Natural killer cell (primary cell): ENCODE measurements around the gene NFKB2. TPM values are rescaled to one million over a fixed set of nuclear protein-coding genes. Genes with fewer than 3 reads are reported as not detected.

Source experiments
- ATAC-seq, 3 donors: fragments of 150-1000 bp in 2 of 3; fragments of 200-7000 bp in 1 of 3; cut with Tn5 transposase; 1 replicate in 1 of 3; 2 replicates in 2 of 3; pipeline ENCODE4 v1.10.0; 2021; ENCODE audit warnings: mild to moderate bottlenecking in 2 of 3, moderate library complexity in 2 of 3
- DNase-seq, 2 donors: peaks; one replicate each; pipeline versions ENCODE4 v3.0.0 to v3.0.0-alpha.2; 2013 to 2021; ENCODE audit warnings: mixed read lengths in 1 of 2
- H3K27ac ChIP-seq: one replicate; pipeline ENCODE4 v1.5.1; 2013; ENCODE audit warnings: mild to moderate bottlenecking, low read length
- H3K27me3 ChIP-seq: one replicate; pipeline ENCODE4 v1.6.1; 2013; ENCODE audit warnings: low read length; ENCODE audit not compliant: control insufficient read depth, insufficient read depth
- H3K36me3 ChIP-seq: one replicate; pipeline ENCODE4 v1.6.1; 2013; ENCODE audit warnings: low read length; ENCODE audit not compliant: control insufficient read depth, insufficient read depth
- H3K4me1 ChIP-seq: one replicate; pipeline ENCODE4 v1.6.1; 2013; ENCODE audit warnings: low read length; ENCODE audit not compliant: control insufficient read depth, insufficient read depth
- H3K4me3 ChIP-seq: one replicate; pipeline ENCODE4 v1.5.1; 2013; ENCODE audit warnings: low read length
- H3K9me3 ChIP-seq: one replicate; pipeline ENCODE4 v1.6.1; 2013; ENCODE audit warnings: low read length; ENCODE audit not compliant: control insufficient read depth, insufficient read depth
- H3K27ac Mint-ChIP-seq, 2 donors: one replicate each; pipeline ENCODE4 v1.8.0; 2022; ENCODE audit warnings: mild to moderate bottlenecking in 2 of 2, mixed read lengths in 2 of 2, moderate library complexity in 1 of 2
- H3K27me3 Mint-ChIP-seq, 2 donors: one replicate each; pipeline ENCODE4 v1.8.0; 2022; ENCODE audit warnings: low read depth in 2 of 2, mixed read lengths in 2 of 2
- H3K36me3 Mint-ChIP-seq: one replicate; pipeline ENCODE4 v1.8.0; 2022; ENCODE audit warnings: mixed read lengths
- H3K4me1 Mint-ChIP-seq, 2 donors: one replicate each; pipeline ENCODE4 v1.8.0; 2022; ENCODE audit warnings: mixed read lengths in 2 of 2
- H3K4me3 Mint-ChIP-seq: one replicate; pipeline ENCODE4 v1.8.0; 2022; ENCODE audit warnings: mild to moderate bottlenecking, moderate library complexity, mixed read lengths
- H3K9me3 Mint-ChIP-seq, 2 donors: one replicate each; pipeline ENCODE4 v1.8.0; 2022; ENCODE audit warnings: mixed read lengths in 2 of 2
- WGBS: methylation state at CpG from one replicate; pipeline ENCODE4 v1.1.7; 2013; ENCODE audit warnings: missing lambda C conversion rate; ENCODE audit not compliant: insufficient coverage; 5-methylcytosine and 5-hydroxymethylcytosine counted together
- intact Hi-C: fragments of 100-400 bp; cut with micrococcal nuclease; formaldehyde crosslinking; loops from one replicate; pipeline ENCODE4 v1.14.2; 2022
- total RNA-seq, 4 donors: library from RNA; stranded (reverse); fragments of 120-200 nt in 1 of 4; gene quantifications; one replicate each; pipeline versions ENCODE4 v1.2.3 to v1.2.4, GENCODE V29; 2013 to 2022
- TF ChIP-seq, protein P1 (sequence below): fragments of 200-600 bp; IDR thresholded peaks from one replicate; pipeline ENCODE4 v1.8.0; 2022; ENCODE audit warnings: antibody characterized with exemption

Gene NFKB2
- total RNA-seq, 3 donors from 2014 or later (not counting 1 experiment from before 2014, with no cell fraction given) = 201 to 264 (median 246) TPM

DNA sequence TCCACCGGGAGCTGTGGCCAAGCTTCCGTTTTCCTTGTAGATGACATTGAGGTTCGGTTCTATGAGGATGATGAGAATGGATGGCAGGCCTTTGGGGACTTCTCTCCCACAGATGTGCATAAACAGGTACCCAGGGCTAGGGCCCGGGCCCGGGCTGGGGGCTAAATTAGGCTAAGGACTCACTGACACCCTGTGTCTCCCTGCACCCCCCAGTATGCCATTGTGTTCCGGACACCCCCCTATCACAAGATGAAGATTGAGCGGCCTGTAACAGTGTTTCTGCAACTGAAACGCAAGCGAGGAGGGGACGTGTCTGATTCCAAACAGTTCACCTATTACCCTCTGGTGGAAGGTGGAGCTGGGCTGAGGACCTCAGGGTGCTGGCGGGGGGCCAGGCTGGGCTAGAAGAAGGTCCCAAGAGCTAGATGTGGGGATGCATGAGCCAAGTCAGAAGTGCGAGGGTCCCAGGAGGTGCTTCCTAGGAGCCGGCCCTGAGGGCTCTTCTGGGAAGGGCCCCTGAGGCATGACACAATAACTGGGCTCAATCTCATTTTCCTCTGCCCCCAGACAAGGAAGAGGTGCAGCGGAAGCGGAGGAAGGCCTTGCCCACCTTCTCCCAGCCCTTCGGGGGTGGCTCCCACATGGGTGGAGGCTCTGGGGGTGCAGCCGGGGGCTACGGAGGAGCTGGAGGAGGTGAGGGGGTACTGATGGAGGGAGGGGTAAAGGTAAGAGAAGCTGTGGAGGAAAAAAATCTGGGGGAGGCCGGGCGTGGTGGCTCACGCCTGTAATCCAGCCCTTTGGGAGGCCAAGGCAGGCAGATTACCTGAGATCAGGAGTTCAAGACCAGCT lies 2.9 kb downstream of the NFKB2 start:
- no peaks in the 10 kb centered on the region for H3K36me3 Mint-ChIP-seq
- Histone ChIP-seq H3K4me1 (peaks cover 48% of the 10 kb centered on the region), H3K27me3 (no peaks in the 10 kb centered on the region), H3K27ac (peak overlapping the region; percentile 79), H3K9me3 (no peaks in the 10 kb centered on the region), H3K36me3 (peaks cover 42% of the 10 kb centered on the region), H3K4me3 (no peak overlapping the region)
- H3K27ac Mint-ChIP-seq = peak overlapping the region; percentile 99
- ATAC-seq (no peak), DNase-seq (peak in 1 of 2 donors; percentile 33)
- intact Hi-C loops = loop anchor here (2.0 to 10.0 kb wide), 2 partner anchors 168 to 246 kb away; partner anchors contain the start of gene TRIM8
- peaks cover 29 to 45% of the 10 kb centered on the region in 2 donors for H3K4me1 Mint-ChIP-seq
- H3K27me3 Mint-ChIP-seq = no peaks in the 10 kb centered on the region
- no peaks in the 10 kb centered on the region for H3K9me3 Mint-ChIP-seq
- H3K4me3 Mint-ChIP-seq = peak overlapping the region; percentile 81
- WGBS = 93% methylated on average over 21 of the region's 21 CpGs
- TF ChIP-seq, protein P1, sequence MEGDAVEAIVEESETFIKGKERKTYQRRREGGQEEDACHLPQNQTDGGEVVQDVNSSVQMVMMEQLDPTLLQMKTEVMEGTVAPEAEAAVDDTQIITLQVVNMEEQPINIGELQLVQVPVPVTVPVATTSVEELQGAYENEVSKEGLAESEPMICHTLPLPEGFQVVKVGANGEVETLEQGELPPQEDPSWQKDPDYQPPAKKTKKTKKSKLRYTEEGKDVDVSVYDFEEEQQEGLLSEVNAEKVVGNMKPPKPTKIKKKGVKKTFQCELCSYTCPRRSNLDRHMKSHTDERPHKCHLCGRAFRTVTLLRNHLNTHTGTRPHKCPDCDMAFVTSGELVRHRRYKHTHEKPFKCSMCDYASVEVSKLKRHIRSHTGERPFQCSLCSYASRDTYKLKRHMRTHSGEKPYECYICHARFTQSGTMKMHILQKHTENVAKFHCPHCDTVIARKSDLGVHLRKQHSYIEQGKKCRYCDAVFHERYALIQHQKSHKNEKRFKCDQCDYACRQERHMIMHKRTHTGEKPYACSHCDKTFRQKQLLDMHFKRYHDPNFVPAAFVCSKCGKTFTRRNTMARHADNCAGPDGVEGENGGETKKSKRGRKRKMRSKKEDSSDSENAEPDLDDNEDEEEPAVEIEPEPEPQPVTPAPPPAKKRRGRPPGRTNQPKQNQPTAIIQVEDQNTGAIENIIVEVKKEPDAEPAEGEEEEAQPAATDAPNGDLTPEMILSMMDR = no peak

DNA sequence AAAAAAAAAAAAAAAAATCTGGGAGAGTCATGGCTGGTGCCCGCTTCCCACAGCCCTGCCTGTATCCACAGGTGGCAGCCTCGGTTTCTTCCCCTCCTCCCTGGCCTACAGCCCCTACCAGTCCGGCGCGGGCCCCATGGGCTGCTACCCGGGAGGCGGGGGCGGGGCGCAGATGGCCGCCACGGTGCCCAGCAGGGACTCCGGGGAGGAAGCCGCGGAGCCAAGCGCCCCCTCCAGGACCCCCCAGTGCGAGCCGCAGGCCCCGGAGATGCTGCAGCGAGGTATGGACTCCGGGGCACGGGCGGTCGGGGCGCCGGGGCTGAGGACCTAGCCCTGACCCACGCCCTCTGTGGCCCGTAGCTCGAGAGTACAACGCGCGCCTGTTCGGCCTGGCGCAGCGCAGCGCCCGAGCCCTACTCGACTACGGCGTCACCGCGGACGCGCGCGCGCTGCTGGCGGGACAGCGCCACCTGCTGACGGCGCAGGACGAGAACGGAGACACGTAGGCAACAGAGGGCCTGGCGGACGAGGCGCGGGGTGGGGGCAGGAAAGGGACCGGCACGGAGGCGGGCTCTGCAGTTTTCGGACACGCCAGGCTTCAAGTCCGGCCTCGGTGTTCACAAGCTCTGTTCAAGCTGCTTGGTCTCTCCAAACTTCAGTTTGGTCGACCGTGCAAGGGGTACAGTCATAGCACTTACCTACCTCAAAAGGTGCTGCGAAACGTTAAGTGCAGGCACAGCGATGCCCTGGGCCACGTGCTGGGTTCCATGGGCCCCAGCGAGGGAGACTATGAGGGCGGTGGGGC lies 3.9 kb downstream of the NFKB2 start:
- DNase-seq (peak; percentile 93 to 95), ATAC-seq (peak; percentile 57 to 79 (median 57))
- 5% methylated on average over 72 of the region's 72 CpGs for WGBS
- Histone ChIP-seq H3K27me3 (no peaks in the 10 kb centered on the region), H3K4me3 (peak overlapping the region; percentile 33), H3K4me1 (peaks cover 43% of the 10 kb centered on the region), H3K36me3 (peaks cover 42% of the 10 kb centered on the region), H3K9me3 (no peaks in the 10 kb centered on the region), H3K27ac (peak overlapping the region; percentile 79)
- Mint-ChIP-seq H3K27ac (peak overlapping the region; percentile 99), H3K36me3 (no peaks in the 10 kb centered on the region), H3K27me3 (no peaks in the 10 kb centered on the region), H3K4me3 (peak overlapping the region; percentile 81), H3K9me3 (no peaks in the 10 kb centered on the region), H3K4me1 (peaks cover 21 to 37% of the 10 kb centered on the region in 2 donors)
- intact Hi-C loops = loop anchor here (2.0 to 10.0 kb wide), 2 partner anchors 169 to 245 kb away; partner anchors contain the start of gene TRIM8
- TF ChIP-seq, protein P1 = peak; percentile 87

DNA sequence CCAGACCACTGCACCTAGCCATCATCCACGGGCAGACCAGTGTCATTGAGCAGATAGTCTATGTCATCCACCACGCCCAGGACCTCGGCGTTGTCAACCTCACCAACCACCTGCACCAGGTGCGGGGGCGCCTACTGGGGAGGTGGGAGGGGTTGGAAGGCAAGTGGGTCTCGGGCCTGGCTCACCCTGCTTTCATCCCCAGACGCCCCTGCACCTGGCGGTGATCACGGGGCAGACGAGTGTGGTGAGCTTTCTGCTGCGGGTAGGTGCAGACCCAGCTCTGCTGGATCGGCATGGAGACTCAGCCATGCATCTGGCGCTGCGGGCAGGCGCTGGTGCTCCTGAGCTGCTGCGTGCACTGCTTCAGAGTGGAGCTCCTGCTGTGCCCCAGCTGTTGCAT lies 4.6 kb downstream of the NFKB2 start:
- peaks cover 16 to 32% of the 10 kb centered on the region in 2 donors for H3K4me1 Mint-ChIP-seq
- Histone ChIP-seq H3K4me3 (no peak overlapping the region), H3K27ac (peak overlapping the region; percentile 56), H3K36me3 (peaks cover 42% of the 10 kb centered on the region), H3K9me3 (no peaks in the 10 kb centered on the region), H3K4me1 (peaks cover 38% of the 10 kb centered on the region), H3K27me3 (no peaks in the 10 kb centered on the region)
- H3K27ac Mint-ChIP-seq = peak overlapping the region; percentile 99
- no peaks in the 10 kb centered on the region for H3K36me3 Mint-ChIP-seq
- H3K9me3 Mint-ChIP-seq = no peaks in the 10 kb centered on the region
- no peaks in the 10 kb centered on the region for H3K27me3 Mint-ChIP-seq
- ATAC-seq (no peak), DNase-seq (no peak)
- H3K4me3 Mint-ChIP-seq = peak overlapping the region; percentile 42
- intact Hi-C loops = no loop called here
- 93% methylated on average over 17 of the region's 17 CpGs for WGBS
- TF ChIP-seq, protein P1 = no peak
